Embryonic facial prominence (tissue), 1 donor: ENCODE measurements around the gene SLC25A34.
"Not testable (repeated sequence)": the region's sequence is repeated elsewhere in the genome, so short reads cannot be mapped to it uniquely, and the experiment has no call there.

Experiments used
- DNase-seq: peaks from one replicate; pipeline ENCODE4 v3.0.0-alpha.2; 2016; ENCODE audit errors: extremely low spot score

Gene SLC25A34

GRCh38 chr1:15736038-15736891, at the start of gene SLC25A34:
Gene SLC25A34 (plus strand): TSS chr1:15736258. CDS start chr1:15736486, 228 bp downstream.
- no peak for DNase-seq

- no peak for DNase-seq
Measured at GRCh38 chr1:15687446-15687845, 48.6 kb upstream of the SLC25A34 start.

- DNase-seq = no peak
Measured at GRCh38 chr1:15690317-15690716, 45.7 kb upstream of the SLC25A34 start.

GRCh38 chr1:15691434-15692032, 44.5 kb upstream of the SLC25A34 start:
- DNase-seq = no peak

- no peak for DNase-seq
Measured at GRCh38 chr1:15692121-15692682, 43.9 kb upstream of the SLC25A34 start.

GRCh38 chr1:15693371-15693770, 42.7 kb upstream of the SLC25A34 start:
- no peak for DNase-seq

GRCh38 chr1:15696956-15697521, 39.0 kb upstream of the SLC25A34 start:
- DNase-seq = no peak

- no peak for DNase-seq
Measured at GRCh38 chr1:15698201-15698600, 37.9 kb upstream of the SLC25A34 start.

GRCh38 chr1:15699321-15699720, 36.7 kb upstream of the SLC25A34 start:
- not testable (repeated sequence) for DNase-seq

- no peak for DNase-seq
Measured at GRCh38 chr1:15700508-15700907, 35.5 kb upstream of the SLC25A34 start.

GRCh38 chr1:15701784-15702183, 34.3 kb upstream of the SLC25A34 start:
- DNase-seq = no peak

- DNase-seq = no peak
Measured at GRCh38 chr1:15702722-15703550, 33.1 kb upstream of the SLC25A34 start.

- no peak for DNase-seq
Measured at GRCh38 chr1:15703562-15703961, 32.5 kb upstream of the SLC25A34 start.

GRCh38 chr1:15704526-15705183, 31.4 kb upstream of the SLC25A34 start:
- DNase-seq = no peak

GRCh38 chr1:15705184-15705566, 30.9 kb upstream of the SLC25A34 start:
- no peak for DNase-seq

- DNase-seq = no peak
Measured at GRCh38 chr1:15706751-15707150, 29.3 kb upstream of the SLC25A34 start.

GRCh38 chr1:15707239-15707925, 28.7 kb upstream of the SLC25A34 start:
- no peak for DNase-seq

- no peak for DNase-seq
Measured at GRCh38 chr1:15708486-15709137, 27.4 kb upstream of the SLC25A34 start.

- no peak for DNase-seq
Measured at GRCh38 chr1:15709226-15709625, 26.8 kb upstream of the SLC25A34 start.

GRCh38 chr1:15712168-15712567, 23.9 kb upstream of the SLC25A34 start:
- no peak for DNase-seq
